Left lung (tissue), 10 donors: Measurements from ENCODE around the gene PLPP2. TPM values are rescaled to one million over a fixed set of nuclear protein-coding genes. Genes with fewer than 3 reads are reported as not detected.

Source experiments
- ATAC-seq: fragments of 200-7000 bp; cut with Tn5 transposase; one replicate; pipeline ENCODE4 v1.9.1; 2020; ENCODE audit warnings: moderate library complexity
- DNase-seq, 4 donors: peaks; one replicate each; pipeline ENCODE4 v3.0.0-alpha.2; 2013 to 2020
- H3K27ac ChIP-seq, 2 donors: fragments of 200-600 bp; sonication (generic) in 1 of 2; one replicate each; pipeline versions ENCODE4 v1.5.0 to v1.8.0; 2020 to 2021
- H3K27me3 ChIP-seq, 2 donors: fragments of 200-600 bp; sonication (generic) in 1 of 2; one replicate each; pipeline versions ENCODE4 v1.5.0 to v1.8.0; 2020 to 2021
- H3K36me3 ChIP-seq, 2 donors: fragments of 200-600 bp; sonication (generic) in 1 of 2; one replicate each; pipeline versions ENCODE4 v1.5.0 to v1.8.0; 2020 to 2021
- H3K4me1 ChIP-seq, 2 donors: fragments of 200-600 bp; one replicate each; pipeline ENCODE4 v1.8.0; 2021
- H3K4me3 ChIP-seq, 2 donors: fragments of 200-600 bp; sonication (generic) in 1 of 2; one replicate each; pipeline versions ENCODE4 v1.5.0 to v1.8.0; 2020 to 2021; ENCODE audit warnings: mild to moderate bottlenecking in 1 of 2
- H3K9me3 ChIP-seq, 2 donors: fragments of 200-600 bp; sonication (generic) in 1 of 2; one replicate each; pipeline versions ENCODE4 v1.5.0 to v1.8.0; 2020 to 2021
- intact Hi-C, 2 donors: fragments of 100-400 bp; cut with DNase I; formaldehyde crosslinking; loops; one replicate each; pipeline versions ENCODE4 v1.11.2 to v1.14.2; 2022
- polyA plus RNA-seq, 6 donors: library from polyadenylated mRNA; unstranded; fragments of 120-200 nt; gene quantifications; one replicate each; pipeline ENCODE4 v1.2.1, GENCODE V29; 2013; ENCODE audit not compliant: insufficient read length in 6 of 6
- total RNA-seq, 2 donors: library from RNA; stranded (reverse); fragmentation: NEBNext Ultra II Directional; extraction: Animal tissue kit (Norgen Biotek cat#: 25700); gene quantifications; one replicate each; pipeline ENCODE4 v1.2.1, GENCODE V29; 2021
- TF ChIP-seq, protein P1 (sequence below), 2 donors: fragments of 200-600 bp; sonication (generic) in 1 of 2; IDR thresholded peaks; one replicate each; pipeline versions ENCODE4 v1.5.0 to v1.8.0; 2021; ENCODE audit warnings: antibody characterized with exemption in 2 of 2
- donor health status: DM: no; HTN: yes; CAD: no.
- donor health status: DM: no; HTN: no; CAD: no.

Gene PLPP2
- total and polyA plus RNA-seq, 8 donors = 3.2 to 13.8 (median 5.2) TPM

DNA sequence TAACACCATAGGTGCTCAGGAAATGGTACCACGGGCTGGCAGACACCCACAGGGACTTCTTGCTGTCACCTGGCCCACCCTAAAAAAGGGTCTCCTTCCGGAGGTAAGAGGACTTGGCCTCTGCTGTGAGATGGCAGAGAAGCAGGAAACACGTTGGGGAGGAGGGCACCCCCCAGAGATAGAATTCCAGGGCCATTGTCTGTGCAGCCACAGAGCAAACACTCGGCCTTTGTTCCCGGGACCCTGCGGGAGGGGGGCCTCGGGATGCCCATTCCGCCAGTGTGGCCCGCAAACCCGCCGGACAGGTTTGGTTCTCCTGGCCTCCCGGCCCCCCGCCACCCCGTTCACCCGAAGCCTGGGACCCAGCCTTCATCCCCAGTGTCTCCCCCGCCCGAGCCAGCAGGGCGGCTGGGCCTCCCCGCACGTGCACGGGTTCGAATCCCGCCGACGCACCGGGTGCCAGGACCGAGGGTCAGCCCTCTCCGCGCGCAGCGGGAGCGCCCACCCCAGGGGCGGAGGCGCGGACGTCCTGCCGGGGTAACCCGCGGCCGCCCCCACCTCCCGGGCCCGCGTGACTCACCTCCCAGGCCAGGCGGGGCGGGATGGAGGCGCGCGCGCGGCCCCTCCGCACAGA lies 714 bp downstream of the PLPP2 start:
- no peaks in the 10 kb centered on the region for H3K36me3 ChIP-seq
- TF ChIP-seq, protein P1, sequence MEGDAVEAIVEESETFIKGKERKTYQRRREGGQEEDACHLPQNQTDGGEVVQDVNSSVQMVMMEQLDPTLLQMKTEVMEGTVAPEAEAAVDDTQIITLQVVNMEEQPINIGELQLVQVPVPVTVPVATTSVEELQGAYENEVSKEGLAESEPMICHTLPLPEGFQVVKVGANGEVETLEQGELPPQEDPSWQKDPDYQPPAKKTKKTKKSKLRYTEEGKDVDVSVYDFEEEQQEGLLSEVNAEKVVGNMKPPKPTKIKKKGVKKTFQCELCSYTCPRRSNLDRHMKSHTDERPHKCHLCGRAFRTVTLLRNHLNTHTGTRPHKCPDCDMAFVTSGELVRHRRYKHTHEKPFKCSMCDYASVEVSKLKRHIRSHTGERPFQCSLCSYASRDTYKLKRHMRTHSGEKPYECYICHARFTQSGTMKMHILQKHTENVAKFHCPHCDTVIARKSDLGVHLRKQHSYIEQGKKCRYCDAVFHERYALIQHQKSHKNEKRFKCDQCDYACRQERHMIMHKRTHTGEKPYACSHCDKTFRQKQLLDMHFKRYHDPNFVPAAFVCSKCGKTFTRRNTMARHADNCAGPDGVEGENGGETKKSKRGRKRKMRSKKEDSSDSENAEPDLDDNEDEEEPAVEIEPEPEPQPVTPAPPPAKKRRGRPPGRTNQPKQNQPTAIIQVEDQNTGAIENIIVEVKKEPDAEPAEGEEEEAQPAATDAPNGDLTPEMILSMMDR (IDR thresholded peaks at IDR 0.05) = no peak
- H3K27me3 ChIP-seq = peaks cover 46 to 67% of the 10 kb centered on the region in 2 donors
- H3K9me3 ChIP-seq = no peaks in the 10 kb centered on the region
- DNase-seq = peak in 2 of 4 donors; percentile 75 to 81
- intact Hi-C loops = no loop called here
- H3K27ac ChIP-seq = peak overlapping the region in 1 of 2 donors; percentile 42
- H3K4me3 ChIP-seq = peak overlapping the region; percentile 22 to 42
- peaks cover 10 to 27% of the 10 kb centered on the region in 2 donors for H3K4me1 ChIP-seq
- peak; percentile 22 for ATAC-seq

DNA sequence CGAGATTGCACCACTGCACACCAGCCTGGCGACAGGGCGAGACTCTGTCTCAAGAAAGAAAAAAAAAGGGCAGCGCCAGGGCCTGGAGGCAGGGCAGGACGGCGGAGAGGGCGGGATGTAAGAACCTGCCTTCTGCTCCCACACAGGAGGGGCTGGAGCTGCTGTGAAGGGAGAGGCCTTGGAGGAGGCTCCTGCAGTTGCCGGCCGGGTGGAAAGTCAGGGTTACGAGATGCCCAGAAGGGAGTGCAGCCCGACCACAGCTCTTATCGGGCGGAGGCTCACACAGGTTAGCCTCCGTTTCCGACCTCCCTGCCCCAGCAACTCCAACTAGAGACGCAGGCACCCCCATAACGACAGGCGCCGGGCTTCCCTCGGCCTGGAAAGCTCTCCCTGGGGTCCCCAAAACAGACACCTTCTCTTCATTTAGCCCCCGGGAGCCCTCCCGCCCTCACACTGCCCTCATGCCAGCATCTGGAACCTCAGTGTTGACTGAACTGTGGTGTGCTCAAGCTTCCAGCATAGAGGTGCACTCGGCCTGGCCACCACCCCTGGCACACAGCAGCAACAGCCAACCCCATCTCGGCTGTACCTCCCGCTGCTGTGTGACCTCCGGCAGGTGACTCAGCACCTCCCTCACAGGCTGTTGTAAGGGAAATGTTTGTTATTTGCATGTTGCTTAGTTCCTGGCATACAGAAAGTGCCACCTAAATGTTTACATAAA lies 1.4 kb downstream of the PLPP2 start:
- H3K4me3 ChIP-seq = peak overlapping the region in 1 of 2 donors; percentile 42
- peaks cover 42 to 60% of the 10 kb centered on the region in 2 donors for H3K27me3 ChIP-seq
- TF ChIP-seq, protein P1 (IDR thresholded peaks at IDR 0.05) = no peak
- H3K27ac ChIP-seq = peak overlapping the region in 1 of 2 donors; percentile 42
- DNase-seq (peak in 2 of 4 donors; percentile 44 to 82), ATAC-seq (peak; percentile 79)
- no peaks in the 10 kb centered on the region for H3K36me3 ChIP-seq
- H3K4me1 ChIP-seq = peaks cover 9 to 21% of the 10 kb centered on the region in 2 donors
- no peaks in the 10 kb centered on the region for H3K9me3 ChIP-seq
- intact Hi-C loops = no loop called here

DNA sequence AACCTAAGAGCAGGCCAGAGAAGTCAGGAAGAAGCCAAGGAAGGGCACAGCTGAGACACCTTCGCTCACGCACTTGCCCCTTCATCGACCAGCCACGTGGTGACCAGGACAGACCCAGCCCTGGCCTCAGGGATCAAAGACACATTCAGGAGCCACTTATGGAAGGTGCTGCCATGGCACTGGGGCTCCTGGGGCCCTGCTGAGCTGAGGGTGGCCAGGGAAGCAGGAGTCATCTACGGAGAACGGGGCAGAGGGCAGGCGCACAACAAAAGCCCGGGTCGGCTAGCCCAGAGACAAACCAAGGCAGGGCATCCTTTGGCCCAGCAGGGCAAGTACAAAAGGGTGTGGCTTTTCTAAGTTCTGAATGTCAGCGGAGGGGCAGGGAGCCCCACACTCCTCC lies 2.3 kb downstream of the PLPP2 start:
- Histone ChIP-seq H3K27ac (no peak overlapping the region), H3K4me1 (peaks cover 3 to 12% of the 10 kb centered on the region in 2 donors), H3K36me3 (no peaks in the 10 kb centered on the region), H3K27me3 (peaks cover 34 to 51% of the 10 kb centered on the region in 2 donors), H3K4me3 (no peak overlapping the region), H3K9me3 (no peaks in the 10 kb centered on the region)
- no peak for DNase-seq
- TF ChIP-seq, protein P1 (IDR thresholded peaks at IDR 0.05) = no peak
- intact Hi-C loops = no loop called here
- no peak for ATAC-seq

DNA sequence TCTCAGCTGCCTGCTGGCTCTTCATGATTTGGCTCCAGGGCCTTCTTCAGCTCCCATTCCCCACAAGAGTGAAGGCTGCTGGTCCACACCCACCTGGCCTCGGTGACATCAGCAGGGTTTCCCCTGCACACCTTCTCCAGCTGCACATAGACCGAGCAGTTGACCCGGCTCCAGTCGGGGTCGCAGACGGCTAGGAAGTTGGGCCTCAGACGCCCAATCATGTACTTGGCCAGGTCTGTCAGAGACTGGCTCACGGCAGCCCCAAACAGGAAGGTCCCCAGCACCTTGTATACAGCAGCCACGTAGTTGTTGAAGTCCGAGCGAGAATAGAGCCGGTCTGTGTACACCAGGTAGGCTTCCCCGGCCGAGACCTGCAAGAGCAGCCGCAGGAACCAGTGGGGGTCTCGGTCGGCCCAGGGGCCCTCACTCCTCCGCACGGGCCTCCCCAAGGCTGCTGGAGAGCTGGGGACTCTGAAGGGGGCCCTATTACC lies 3.8 kb downstream of the PLPP2 start:
- Histone ChIP-seq H3K27me3 (peaks cover 20 to 36% of the 10 kb centered on the region in 2 donors), H3K4me3 (no peak overlapping the region), H3K27ac (no peak overlapping the region), H3K4me1 (peaks cover 3 to 11% of the 10 kb centered on the region in 2 donors), H3K36me3 (no peaks in the 10 kb centered on the region), H3K9me3 (no peaks in the 10 kb centered on the region)
- DNase-seq (no peak), ATAC-seq (no peak)
- intact Hi-C loops = no loop called here
- TF ChIP-seq, protein P1 (IDR thresholded peaks at IDR 0.05) = no peak

DNA sequence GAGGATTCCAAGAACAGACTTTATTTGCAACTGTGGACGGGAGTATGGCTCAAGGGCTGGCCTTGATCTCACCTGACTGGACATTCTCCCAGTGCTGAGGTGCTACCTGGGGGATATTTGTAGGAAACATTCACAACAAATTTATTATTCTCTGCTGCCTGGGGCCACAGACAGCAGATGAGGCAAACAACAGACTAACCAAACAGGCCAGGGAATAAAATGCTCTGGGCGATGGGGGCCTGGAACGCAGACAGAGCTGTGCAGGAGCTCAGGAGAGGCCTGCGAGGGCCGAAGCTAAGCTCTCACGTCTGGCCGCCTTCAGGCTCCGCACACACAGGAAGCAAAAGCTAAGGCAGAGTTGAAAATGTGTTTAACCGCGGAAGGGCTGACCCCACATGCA lies 7.8 kb downstream of the PLPP2 start:
- H3K4me1 ChIP-seq = no peaks in the 10 kb centered on the region
- no peak overlapping the region for H3K27ac ChIP-seq
- no peaks in the 10 kb centered on the region for H3K36me3 ChIP-seq
- TF ChIP-seq, protein P1 (IDR thresholded peaks at IDR 0.05) = no peak
- intact Hi-C loops = no loop called here
- no peak overlapping the region for H3K4me3 ChIP-seq
- H3K9me3 ChIP-seq = no peaks in the 10 kb centered on the region
- peaks cover 0 to 20% of the 10 kb centered on the region in 2 donors for H3K27me3 ChIP-seq
- no peak for DNase-seq
- ATAC-seq = no peak
